Hair follicle dermal papilla cell (primary cell): ENCODE data around the gene HAGHL. TPM values are rescaled to one million over a fixed set of nuclear protein-coding genes. Genes with fewer than 3 reads are reported as not detected.

ENCODE experiments used
- small RNA-seq: library from RNA; depleted of rRNA; stranded (forward); fragments of <200 nt; gene quantifications from one replicate; pipeline ENCODE3, GENCODE V24; 2012
- total RNA-seq: library from RNA; depleted of rRNA; stranded (reverse); fragments of >200 nt; gene quantifications from 2 replicates; pipeline ENCODE4 v1.2.3, GENCODE V29; 2012

The HAGHL gene
- total RNA-seq: 15.3 and 20.5 TPM in 2 replicates

DNA sequence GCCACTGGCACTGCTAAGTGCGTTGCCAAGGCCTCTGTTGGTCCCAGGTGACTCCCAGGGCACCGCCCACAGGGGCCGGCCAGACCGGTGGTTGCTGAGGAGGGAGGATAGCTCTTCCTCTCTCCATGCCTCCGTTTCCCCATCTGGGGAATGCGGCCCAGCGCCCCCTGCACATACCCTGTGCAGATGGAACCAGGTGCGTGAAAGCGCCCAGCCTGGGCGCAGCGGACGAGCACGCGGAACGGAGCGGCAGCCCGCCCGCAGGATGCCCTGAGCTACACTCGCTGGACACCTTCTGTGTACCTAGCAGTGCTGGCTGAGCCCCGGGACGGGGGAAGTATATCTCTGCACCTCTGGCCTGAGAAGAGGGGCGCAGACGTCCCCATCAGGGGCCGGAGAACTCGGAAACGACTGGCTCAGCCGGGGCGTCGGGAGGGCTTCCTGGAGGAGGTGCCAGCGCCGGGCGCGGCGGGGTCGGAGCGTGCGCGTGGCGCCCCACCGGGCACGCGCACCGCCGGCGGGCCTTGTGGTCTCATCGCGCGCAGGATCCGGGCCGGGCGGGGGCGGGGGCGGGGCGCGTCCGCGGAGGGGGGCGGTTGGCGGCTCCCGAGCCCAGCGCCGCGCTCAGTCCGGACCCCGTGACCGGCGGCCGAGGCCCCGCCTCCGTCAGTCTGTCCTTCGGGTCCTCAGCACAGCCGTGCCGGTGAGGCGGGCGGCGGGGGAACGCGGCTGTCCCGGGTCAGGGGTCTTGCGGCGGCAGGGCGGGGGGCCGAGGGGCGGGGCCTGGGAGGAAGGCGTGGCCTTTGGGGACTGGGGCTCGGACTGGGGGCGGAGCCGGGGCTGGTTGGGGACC, at the start of gene HAGHL, which contains the start of gene CCDC78:
Gene HAGHL (plus strand): TSS at position 669 of the 853 bp plus-strand sequence. CDS start 404 bp downstream, outside the sequence.
Gene CCDC78 (minus strand): TSS at position 6 of the 853 bp plus-strand sequence. CDS start 76 bp downstream, outside the sequence.

GRCh38 chr16:679814-680624, 46.9 kb upstream of the HAGHL start, which contains the start of gene STUB1:
Gene STUB1, plus strand, starts transcription at chr16:680410. Its CDS starts 116 bp downstream, at chr16:680526.

GRCh38 chr16:684071-684794, 42.7 kb upstream of the HAGHL start, which contains the start of gene JMJD8:
Gene JMJD8, minus strand, starts transcription at chr16:684334. Its CDS starts 15 bp downstream, at chr16:684319.

DNA sequence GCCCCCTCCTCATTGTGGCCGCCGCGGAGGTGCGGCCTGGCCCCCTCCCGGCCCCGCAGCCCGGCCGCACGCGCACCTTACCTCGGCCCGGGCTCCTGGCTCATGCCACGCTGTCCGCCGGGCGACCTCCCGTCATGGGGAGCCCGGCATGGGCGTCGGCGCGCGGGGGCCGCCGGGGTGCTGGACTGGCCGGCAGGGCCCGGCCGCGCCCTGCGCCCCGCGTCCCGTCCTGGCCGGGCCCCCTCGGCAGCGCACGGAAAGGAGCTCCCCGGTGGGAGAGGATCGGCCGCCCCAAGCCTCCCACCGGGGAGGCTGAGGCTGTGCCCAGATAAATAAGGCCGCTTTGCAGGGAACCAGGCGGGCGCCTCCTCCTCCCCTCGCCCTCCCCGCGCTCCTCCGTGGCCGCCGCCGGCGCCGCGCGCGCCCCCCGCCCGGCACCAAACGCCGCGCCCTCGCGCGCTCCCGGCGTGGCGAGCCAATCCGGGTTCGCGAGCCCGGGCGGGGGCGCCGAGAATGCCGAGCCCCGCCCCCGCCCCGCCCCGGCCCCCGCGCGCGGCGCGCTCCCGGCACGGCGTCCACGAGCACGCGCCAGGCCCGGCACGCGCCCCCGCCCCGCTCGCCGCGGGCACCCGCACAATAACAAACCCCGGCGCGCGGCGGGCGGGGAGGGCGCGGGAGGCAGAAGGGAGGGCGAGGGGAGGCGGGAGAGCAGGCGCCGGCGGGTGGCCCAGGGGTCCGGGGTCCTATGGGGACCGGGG, 21.3 kb upstream of the HAGHL start, which contains the start of gene FBXL16:
Gene FBXL16 (minus strand): TSS at position 371 of the 758 bp plus-strand sequence. CDS start 8,396 bp downstream, outside the sequence.

DNA sequence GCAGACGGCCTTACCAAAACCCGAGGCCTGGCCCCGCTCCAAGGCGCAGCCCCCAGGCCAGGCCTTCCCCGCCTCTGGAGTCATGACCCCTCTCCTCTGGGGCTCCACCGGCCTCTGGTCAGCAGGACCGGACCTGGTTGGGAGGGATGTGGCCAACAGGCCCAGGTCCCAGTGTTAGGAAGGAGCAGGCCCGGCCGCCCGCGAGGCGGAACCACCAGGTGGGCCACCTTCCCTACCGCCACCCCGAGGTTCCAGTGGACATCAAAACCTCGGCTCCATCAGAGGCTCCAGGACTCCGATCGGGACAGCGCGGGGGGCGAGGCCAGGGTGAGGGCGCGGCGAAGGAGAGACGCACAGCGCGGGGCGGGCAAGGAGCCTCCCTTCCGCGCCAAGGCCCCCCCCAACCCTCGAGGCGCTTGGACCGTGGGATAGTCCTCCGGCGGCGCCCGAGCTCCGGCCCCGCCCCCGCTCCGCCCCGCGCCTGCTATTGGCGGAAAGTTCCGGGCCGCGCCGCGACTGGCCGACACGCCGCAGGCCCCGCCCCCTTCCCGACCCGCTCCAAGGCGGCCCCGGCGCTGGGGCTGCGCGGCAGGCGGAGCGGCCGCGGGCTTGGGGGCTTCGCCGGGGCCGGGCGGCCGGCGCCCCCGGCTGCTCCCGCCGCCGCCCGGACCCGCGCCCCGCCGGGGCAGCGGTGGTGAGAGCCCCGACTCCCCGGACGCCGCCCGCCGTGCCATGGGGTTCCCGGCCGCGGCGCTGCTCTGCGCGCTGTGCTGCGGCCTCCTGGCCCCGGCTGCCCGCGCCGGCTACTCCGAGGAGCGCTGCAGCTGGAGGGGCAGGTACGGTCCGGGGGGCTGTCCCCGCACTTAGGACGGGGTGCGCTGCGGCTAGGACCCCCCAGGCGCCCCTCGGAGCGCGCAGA, 12.1 kb upstream of the HAGHL start, which contains the start of gene METRN:
Gene METRN (plus strand): TSS at position 561 of the 919 bp plus-strand sequence. CDS start 172 bp downstream, at position 733.

DNA sequence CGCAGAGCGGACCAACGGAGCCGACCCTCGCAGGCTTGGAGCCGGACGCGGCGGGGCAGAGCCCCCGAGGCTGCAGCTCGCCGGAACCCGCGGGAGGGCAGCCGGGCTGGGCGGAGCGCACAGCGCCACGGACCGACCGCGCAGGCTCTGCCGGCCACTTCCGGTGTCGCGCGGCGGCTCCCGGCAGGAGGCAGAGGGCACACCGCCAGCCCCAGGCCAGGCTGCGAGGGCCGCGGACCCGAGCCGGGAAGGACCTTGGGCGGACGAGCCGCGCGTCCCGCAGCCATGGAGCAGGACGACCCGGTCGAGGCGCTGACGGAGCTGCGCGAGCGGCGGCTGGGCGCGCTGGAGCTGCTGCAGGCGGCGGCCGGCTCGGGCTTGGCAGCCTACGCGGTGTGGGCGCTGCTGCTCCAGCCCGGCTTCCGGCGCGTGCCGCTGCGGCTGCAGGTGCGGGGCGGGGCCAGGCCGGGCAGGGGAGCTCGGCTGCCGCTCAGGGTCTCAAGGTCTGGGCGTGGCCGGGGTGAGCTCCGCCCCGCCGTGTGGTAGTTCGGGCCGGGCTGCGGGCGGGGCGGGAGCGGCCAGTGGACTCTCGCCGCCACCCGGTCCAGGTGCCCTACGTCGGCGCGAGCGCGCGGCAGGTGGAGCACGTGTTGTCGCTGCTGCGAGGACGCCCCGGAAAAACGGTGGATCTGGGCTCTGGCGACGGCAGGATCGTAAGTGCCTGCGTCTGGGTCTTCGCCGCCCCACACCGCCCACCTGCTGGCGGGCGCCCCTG, 5.7 kb upstream of the HAGHL start, which contains the start of gene ANTKMT:
Gene ANTKMT (plus strand): TSS at position 157 of the 775 bp plus-strand sequence. CDS start 129 bp downstream, at position 286.

GRCh38 chr16:740764-741505, 14.0 kb downstream of the HAGHL start, which contains the start of gene CIAO3:
Gene CIAO3, minus strand, starts transcription at chr16:740997. Its CDS starts 12 bp downstream, at chr16:740985.

GRCh38 chr16:760545-761343, 33.8 kb downstream of the HAGHL start, which contains the start of gene MSLN:
Gene MSLN, plus strand, starts transcription at chr16:760734. Its CDS starts 1,947 bp downstream, at chr16:762681.

Small RNAs within 50 kb of the gene (small RNA-seq; reads per million reads assigned to genes)
- not detected for gene MIR662

Other genes starting within 250 kb of the HAGHL start
- gene CAPN15, start 199.4 kb upstream of the HAGHL start, total RNA-seq: 44.9 and 60.5 TPM in 2 replicates
- 0.32 TPM in 1 of 2 replicates, not detected in the other for gene PRR35, start 166.7 kb upstream of the HAGHL start, total RNA-seq
- 1.5 and 2.6 TPM in 2 replicates for gene NHLRC4, start 160.1 kb upstream of the HAGHL start, total RNA-seq
- gene PIGQ, start 157.1 kb upstream of the HAGHL start, total RNA-seq: 30.2 and 36.2 TPM in 2 replicates
- gene RAB40C, start 137.0 kb upstream of the HAGHL start, total RNA-seq: 14.6 and 19.8 TPM in 2 replicates
- 0.12 and 0.16 TPM in 2 replicates for gene WFIKKN1, start 96.1 kb upstream of the HAGHL start, total RNA-seq
- 57.0 and 75.8 TPM in 2 replicates for gene METTL26, start 90.8 kb upstream of the HAGHL start, total RNA-seq
- gene MCRIP2, start 85.3 kb upstream of the HAGHL start, total RNA-seq: 13.8 and 14.8 TPM in 2 replicates
- gene WDR90, start 77.7 kb upstream of the HAGHL start, total RNA-seq: 9.7 and 12.8 TPM in 2 replicates
- 49.2 and 53.2 TPM in 2 replicates for gene RHOT2, start 59.0 kb upstream of the HAGHL start, total RNA-seq
- gene RHBDL1, start 51.4 kb upstream of the HAGHL start, total RNA-seq: 2.9 TPM in 2 replicates
- gene STUB1, start 46.7 kb upstream of the HAGHL start, total RNA-seq: 71.6 and 83.9 TPM in 2 replicates
- 46.6 and 52.9 TPM in 2 replicates for gene JMJD8, start 42.8 kb upstream of the HAGHL start, total RNA-seq
- 10.6 and 12.8 TPM in 2 replicates for gene WDR24, start 36.7 kb upstream of the HAGHL start, total RNA-seq
- under 0.01 TPM in 1 of 2 replicates, not detected in the other for gene FBXL16, start 21.3 kb upstream of the HAGHL start, total RNA-seq
- 41.3 and 48.5 TPM in 2 replicates for gene METRN, start 12.0 kb upstream of the HAGHL start, total RNA-seq
- 21.9 and 25.1 TPM in 2 replicates for gene ANTKMT, start 6.0 kb upstream of the HAGHL start, total RNA-seq
- 2.8 and 2.9 TPM in 2 replicates for gene CCDC78, start 663 bp upstream of the HAGHL start, total RNA-seq
- 33.8 and 36.1 TPM in 2 replicates for gene CIAO3, start 13.9 kb downstream of the HAGHL start, total RNA-seq
- gene MSLN, start 33.6 kb downstream of the HAGHL start, total RNA-seq: 0.12 TPM in 1 of 2 replicates, not detected in the other
- 26.1 and 31.0 TPM in 2 replicates for gene RPUSD1, start 61.3 kb downstream of the HAGHL start, total RNA-seq
- gene CHTF18, start 61.5 kb downstream of the HAGHL start, total RNA-seq: 2.8 and 3.7 TPM in 2 replicates
- not detected in 2 replicates for gene GNG13, start 73.6 kb downstream of the HAGHL start, total RNA-seq
- 31.3 and 40.7 TPM in 2 replicates for gene LMF1, start 243.9 kb downstream of the HAGHL start, total RNA-seq